ENCODE results near the gene PPID.
"Not testable (repeated sequence)": the region's sequence is repeated elsewhere in the genome, so short reads cannot be mapped to it uniquely, and the experiment has no call there.

Gene PPID

GRCh38 chr4:158666892-158667291 lies 56.3 kb downstream of the PPID start:
- no peak for DNase-seq

- no peak for DNase-seq
Observed at GRCh38 chr4:158664806-158665205, 58.4 kb downstream of the PPID start.

GRCh38 chr4:158663707-158664625 lies 59.2 kb downstream of the PPID start:
- DNase-seq = not testable (repeated sequence)

- not testable (repeated sequence) for DNase-seq
Observed at GRCh38 chr4:158663255-158663654, 59.9 kb downstream of the PPID start.

Data from activated CD4-positive, alpha-beta T cell treated with anti-CD3 and anti-CD28 coated beads, Interleukin-2, amount 50 U/mL, for 1 hour (primary cell).